Stomach (tissue), 9 donors: ENCODE measurements around the gene IGFALS. TPM values are rescaled to one million over a fixed set of nuclear protein-coding genes. Genes with fewer than 3 reads are reported as not detected.

ENCODE experiments used
- DNase-seq, 2 donors: peaks; one replicate each; pipeline versions ENCODE4 v3.0.0 to v3.0.0-alpha.2; 2013 to 2019
- H3K27ac ChIP-seq, 5 donors: fragments of 200-600 bp in 4 of 5; sonication (generic) in 4 of 5; one replicate each; pipeline ENCODE4 v1.5.1; 2013 to 2019; ENCODE audit warnings: mild to moderate bottlenecking in 1 of 5, moderate library complexity in 1 of 5
- H3K27me3 ChIP-seq, 3 donors: fragments of 200-600 bp; sonication (generic); one replicate each; pipeline ENCODE4 v1.5.1; 2017 to 2019; ENCODE audit warnings: mixed run types in 1 of 3
- H3K36me3 ChIP-seq, 4 donors: fragments of 200-600 bp; sonication (generic); 1 replicate in 3 of 4; 2 replicates in 1 of 4; pipeline ENCODE4 v1.5.1; 2016 to 2019
- H3K4me1 ChIP-seq, 4 donors: fragments of 200-600 bp; sonication (generic); one replicate each; pipeline ENCODE4 v1.5.1; 2016 to 2019
- H3K4me3 ChIP-seq, 4 donors: fragments of 200-600 bp; sonication (generic) in 3 of 4; one replicate each; pipeline ENCODE4 v1.5.1; 2016 to 2019; ENCODE audit warnings: mild to moderate bottlenecking in 1 of 4
- H3K9me3 ChIP-seq, 4 donors: fragments of 200-600 bp; sonication (generic); one replicate each; pipeline ENCODE4 v1.5.1; 2016 to 2019
- EP300 ChIP-seq: sonication (generic); formaldehyde crosslinking; IDR thresholded peaks from one replicate; pipeline ENCODE4 v1.6.1; 2017; ENCODE audit warnings: antibody characterized with exemption
- POLR2A ChIP-seq, 4 donors: fragments of 450-650 bp; IDR thresholded peaks; one replicate each; pipeline ENCODE4 v1.6.1; 2016; ENCODE audit warnings: antibody characterized with exemption in 4 of 4, control low read depth in 2 of 4, mild to moderate bottlenecking in 1 of 4, moderate library complexity in 1 of 4
- POLR2AphosphoS5 ChIP-seq, 3 donors: sonication (generic); formaldehyde crosslinking; IDR thresholded peaks; one replicate each; pipeline ENCODE4 v1.6.1; 2016; ENCODE audit warnings: antibody characterized with exemption in 3 of 3
- WGBS, 5 donors: extraction: QIAGEN DNeasy Blood & Tissue Kit in 3 of 5; methylation state at CpG; one replicate each; pipeline versions ENCODE4 v1.1.5 to v1.1.7; 2013 to 2018; 5-methylcytosine and 5-hydroxymethylcytosine counted together
- intact Hi-C: fragments of 100-400 bp; cut with DNase I; formaldehyde crosslinking; loops from one replicate; pipeline ENCODE4 v1.15.1; 2023; ENCODE audit warnings: low total_unique reads
- polyA plus RNA-seq, 3 donors: library from polyadenylated mRNA; stranded (reverse); fragments of 200-250 nt; gene quantifications; one replicate each; pipeline ENCODE4 v1.2.3, GENCODE V29; 2013
- total RNA-seq, 5 donors: library from RNA; depleted of rRNA; stranded (reverse); fragments of >200 nt; gene quantifications; one replicate each; pipeline versions ENCODE4 v1.1.0 to v1.2.3, GENCODE V29; 2014 to 2016
- TF ChIP-seq, protein P1 (sequence below), 7 experiments: fragments of 450-650 bp in 4 of 7; fragments of 200-600 bp in 3 of 7; sonication (generic) in 3 of 7; IDR thresholded peaks; one replicate each; pipeline ENCODE4 v1.5.1; 2016 to 2019; ENCODE audit warnings: antibody characterized with exemption in 7 of 7, control low read depth in 2 of 7, mild to moderate bottlenecking in 1 of 7
- donor health status: healthy with polysubstance abuse.
- donor health status: Bipolar disorder and iron deficiency.
- donor health status: healthy.

IGFALS gene
- total and polyA plus RNA-seq, 8 donors, result 2.4 to 24.6 (median 7.1) TPM; not detected in 1

DNA sequence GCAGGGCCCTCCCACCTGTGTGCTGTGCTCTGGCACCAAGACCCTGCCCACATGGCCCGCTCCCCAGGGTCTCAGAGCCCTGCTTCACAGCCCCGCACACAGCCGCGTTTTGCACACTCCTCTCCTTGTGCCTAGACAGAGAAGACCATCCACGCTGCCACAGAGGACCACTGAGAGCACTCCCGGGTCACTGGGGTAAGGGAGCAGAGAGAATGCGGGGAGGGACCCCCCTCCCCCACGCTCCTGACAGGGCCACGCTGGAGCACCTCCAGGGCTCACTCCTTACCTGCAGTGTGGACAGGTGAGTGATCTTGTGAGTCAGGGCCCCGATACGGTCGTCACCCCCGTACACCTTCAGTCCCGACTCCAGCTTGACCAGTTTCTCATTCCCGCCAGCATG, 26.1 kb upstream of the IGFALS start:
- no peak overlapping the region for H3K4me3 ChIP-seq
- H3K27ac ChIP-seq, result no peak overlapping the region
- WGBS, 5 donors, result 88 to 97% (median 94%) methylated on average over 9 to 15 of the region's 15 CpGs
- no peaks in the 10 kb centered on the region for H3K9me3 ChIP-seq
- no peaks in the 10 kb centered on the region for H3K27me3 ChIP-seq
- H3K4me1 ChIP-seq, result peaks cover 0 to 14% (median 11%) of the 10 kb centered on the region in 4 donors
- no peak for DNase-seq
- intact Hi-C loops, result no loop called here
- no peak for TF ChIP-seq POLR2A (IDR thresholded peaks at IDR 0.05)
- H3K36me3 ChIP-seq, result peaks cover 29 to 85% (median 83%) of the 10 kb centered on the region in 4 donors

DNA sequence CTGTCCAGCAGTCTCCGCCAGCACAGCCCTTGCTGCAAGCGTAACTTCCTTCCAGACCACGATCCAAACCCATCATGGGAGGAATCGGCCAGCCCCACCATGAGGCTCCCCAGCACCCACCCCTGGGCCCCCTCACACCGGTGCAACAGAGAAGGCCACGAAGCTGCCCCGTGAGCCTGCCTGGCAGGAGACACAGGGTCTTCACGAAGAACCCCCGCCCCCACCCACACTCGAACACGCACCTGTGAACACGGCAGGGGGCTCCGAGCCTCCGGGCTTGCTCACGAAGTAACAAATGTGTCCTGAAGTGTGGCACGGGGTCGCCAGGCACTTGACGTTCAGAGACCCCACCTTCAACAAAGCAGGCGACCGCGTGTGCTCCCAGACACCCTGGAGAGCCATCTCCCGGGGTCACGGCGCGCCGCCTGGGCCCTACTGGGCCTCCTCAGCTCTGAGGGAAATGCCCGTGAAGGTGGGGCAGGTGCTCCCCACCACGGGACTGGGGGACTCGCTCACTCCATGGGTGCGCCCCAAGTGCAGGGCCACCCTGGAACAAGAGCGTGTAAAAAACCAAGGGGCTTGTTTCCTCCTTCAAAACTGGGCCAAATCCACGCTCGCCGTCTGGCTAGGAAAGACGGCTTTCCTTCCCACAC, 25.5 kb upstream of the IGFALS start:
- DNase-seq, result no peak
- 92 to 96% (median 95%) methylated on average over 35 of the region's 35 CpGs for WGBS, 5 donors
- Histone ChIP-seq H3K9me3 (no peaks in the 10 kb centered on the region), H3K36me3 (peaks cover 29 to 91% (median 87%) of the 10 kb centered on the region in 4 donors), H3K27ac (no peak overlapping the region), H3K4me1 (peaks cover 0 to 8% (median 5%) of the 10 kb centered on the region in 4 donors), H3K27me3 (no peaks in the 10 kb centered on the region), H3K4me3 (no peak overlapping the region)
- TF ChIP-seq POLR2AphosphoS5 (IDR thresholded peaks at IDR 0.05) (no peak), EP300 (no peak), POLR2A (IDR thresholded peaks at IDR 0.05) (no peak)
- TF ChIP-seq, protein P1, sequence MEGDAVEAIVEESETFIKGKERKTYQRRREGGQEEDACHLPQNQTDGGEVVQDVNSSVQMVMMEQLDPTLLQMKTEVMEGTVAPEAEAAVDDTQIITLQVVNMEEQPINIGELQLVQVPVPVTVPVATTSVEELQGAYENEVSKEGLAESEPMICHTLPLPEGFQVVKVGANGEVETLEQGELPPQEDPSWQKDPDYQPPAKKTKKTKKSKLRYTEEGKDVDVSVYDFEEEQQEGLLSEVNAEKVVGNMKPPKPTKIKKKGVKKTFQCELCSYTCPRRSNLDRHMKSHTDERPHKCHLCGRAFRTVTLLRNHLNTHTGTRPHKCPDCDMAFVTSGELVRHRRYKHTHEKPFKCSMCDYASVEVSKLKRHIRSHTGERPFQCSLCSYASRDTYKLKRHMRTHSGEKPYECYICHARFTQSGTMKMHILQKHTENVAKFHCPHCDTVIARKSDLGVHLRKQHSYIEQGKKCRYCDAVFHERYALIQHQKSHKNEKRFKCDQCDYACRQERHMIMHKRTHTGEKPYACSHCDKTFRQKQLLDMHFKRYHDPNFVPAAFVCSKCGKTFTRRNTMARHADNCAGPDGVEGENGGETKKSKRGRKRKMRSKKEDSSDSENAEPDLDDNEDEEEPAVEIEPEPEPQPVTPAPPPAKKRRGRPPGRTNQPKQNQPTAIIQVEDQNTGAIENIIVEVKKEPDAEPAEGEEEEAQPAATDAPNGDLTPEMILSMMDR (IDR thresholded peaks at IDR 0.05), result no peak
- intact Hi-C loops, result no loop called here

DNA sequence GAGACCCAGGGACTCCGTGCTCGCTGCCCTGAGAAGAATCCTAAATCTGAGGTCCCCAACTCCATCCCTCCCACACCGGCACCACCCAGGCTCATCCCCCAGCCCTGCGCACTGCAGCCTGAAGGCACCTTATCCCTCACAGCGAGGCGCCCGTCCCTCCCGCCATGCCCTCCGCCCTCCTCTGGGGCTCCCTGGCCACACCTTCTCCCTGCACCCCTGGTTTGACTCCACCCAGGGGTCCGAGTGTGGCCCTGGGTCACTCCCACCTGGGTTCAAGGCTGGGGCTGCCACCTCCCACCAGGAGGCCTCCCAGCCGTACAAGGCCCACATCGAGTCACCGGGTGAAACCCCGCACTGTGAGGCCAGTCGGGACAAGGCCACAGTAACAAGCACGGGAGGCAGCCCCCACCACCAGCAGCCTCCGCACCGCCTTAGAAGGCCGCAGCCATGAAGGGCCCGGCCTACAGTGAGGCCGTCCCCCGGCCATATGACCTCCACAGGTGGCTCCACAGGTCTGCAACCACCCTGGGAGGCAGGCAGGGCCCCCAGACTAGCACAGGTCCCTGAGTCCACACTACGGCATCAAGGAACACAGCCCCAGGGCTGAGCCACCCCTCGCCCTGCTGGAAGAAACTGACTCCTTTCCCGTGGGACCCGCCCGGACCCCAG, 24.8 kb upstream of the IGFALS start:
- WGBS, 5 donors, result 92 to 96% (median 94%) methylated on average over 13 to 27 of the region's 27 CpGs
- no peak for DNase-seq
- H3K27ac ChIP-seq, result no peak overlapping the region
- H3K9me3 ChIP-seq, result no peaks in the 10 kb centered on the region
- no peaks in the 10 kb centered on the region for H3K27me3 ChIP-seq
- TF ChIP-seq EP300 (no peak), POLR2AphosphoS5 (IDR thresholded peaks at IDR 0.05) (no peak), POLR2A (IDR thresholded peaks at IDR 0.05) (peak in 1 of 4 donors; percentile 10)
- intact Hi-C loops, result no loop called here
- no peak overlapping the region for H3K4me3 ChIP-seq
- H3K36me3 ChIP-seq, result peaks cover 29 to 96% (median 93%) of the 10 kb centered on the region in 4 donors
- peaks cover 0 to 4% (median 0%) of the 10 kb centered on the region in 4 donors for H3K4me1 ChIP-seq

DNA sequence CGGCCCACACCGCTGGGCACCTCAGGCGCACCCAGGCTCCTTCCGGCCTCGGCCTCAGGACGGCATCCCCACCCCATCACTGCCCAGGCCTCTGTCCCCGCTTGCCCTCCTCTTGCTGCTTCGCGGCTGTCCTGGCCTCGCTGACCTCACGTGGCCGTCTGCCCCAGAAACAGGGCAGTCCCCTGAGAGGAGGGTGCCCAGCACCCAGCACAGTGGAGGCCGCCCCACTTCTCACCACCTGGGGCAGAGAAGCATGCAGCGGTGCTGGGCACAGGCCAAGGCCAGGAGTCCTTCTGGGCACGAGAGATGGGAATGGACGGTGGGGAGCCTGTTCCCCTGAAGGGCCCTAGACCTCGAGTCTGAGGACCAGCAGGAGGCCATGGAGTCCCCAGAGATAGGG, 24.2 kb upstream of the IGFALS start:
- intact Hi-C loops, result no loop called here
- TF ChIP-seq POLR2AphosphoS5 (IDR thresholded peaks at IDR 0.05), result no peak
- TF ChIP-seq POLR2A (IDR thresholded peaks at IDR 0.05), result no peak
- TF ChIP-seq EP300, result no peak
- TF ChIP-seq, protein P1 (IDR thresholded peaks at IDR 0.05), result no peak
- Histone ChIP-seq H3K4me3 (no peak overlapping the region), H3K27ac (no peak overlapping the region), H3K9me3 (no peaks in the 10 kb centered on the region), H3K4me1 (peaks cover 0 to 8% (median 6%) of the 10 kb centered on the region in 4 donors), H3K27me3 (no peaks in the 10 kb centered on the region), H3K36me3 (peaks cover 29 to 93% (median 91%) of the 10 kb centered on the region in 4 donors)
- DNase-seq, result no peak
- 91 to 95% (median 92%) methylated on average over 14 to 17 of the region's 17 CpGs for WGBS, 5 donors

DNA sequence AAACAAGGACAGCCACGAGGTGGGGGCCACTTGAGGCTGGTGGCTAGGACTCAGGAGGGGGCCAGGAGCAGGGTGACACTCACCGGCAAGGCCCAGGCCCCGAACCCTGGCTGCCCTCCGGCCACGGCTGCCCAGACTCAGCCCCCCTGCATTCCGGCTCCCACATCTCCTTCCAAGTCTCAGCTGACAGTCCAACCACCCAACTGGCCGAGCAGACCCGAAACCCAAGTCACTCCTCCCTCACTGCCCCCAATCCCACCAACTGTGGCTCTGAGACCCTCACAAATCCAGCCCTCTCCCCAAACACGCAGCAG, 23.7 kb upstream of the IGFALS start:
- DNase-seq, result no peak
- Histone ChIP-seq H3K9me3 (no peaks in the 10 kb centered on the region), H3K36me3 (peaks cover 29 to 88% (median 87%) of the 10 kb centered on the region in 4 donors), H3K27ac (no peak overlapping the region), H3K27me3 (no peaks in the 10 kb centered on the region), H3K4me3 (no peak overlapping the region), H3K4me1 (peaks cover 0 to 12% (median 10%) of the 10 kb centered on the region in 4 donors)
- intact Hi-C loops, result no loop called here
- 80 to 97% (median 93%) methylated on average over 6 to 9 of the region's 9 CpGs for WGBS, 5 donors
- TF ChIP-seq EP300, result no peak
- TF ChIP-seq, protein P1 (IDR thresholded peaks at IDR 0.05), result no peak
- TF ChIP-seq POLR2A (IDR thresholded peaks at IDR 0.05), result no peak
- no peak for TF ChIP-seq POLR2AphosphoS5 (IDR thresholded peaks at IDR 0.05)
